GM21381 (cell line): ENCODE measurements around the gene PTPRZ1.

Source experiments
- ATAC-seq: cut with Tn5 transposase; IDR thresholded peaks from one replicate; pipeline ENCODE4 v1.9.1; 2021; ENCODE audit warnings: mild to moderate bottlenecking, moderate library complexity; ENCODE audit not compliant: unreplicated experiment

PTPRZ1 gene

DNA sequence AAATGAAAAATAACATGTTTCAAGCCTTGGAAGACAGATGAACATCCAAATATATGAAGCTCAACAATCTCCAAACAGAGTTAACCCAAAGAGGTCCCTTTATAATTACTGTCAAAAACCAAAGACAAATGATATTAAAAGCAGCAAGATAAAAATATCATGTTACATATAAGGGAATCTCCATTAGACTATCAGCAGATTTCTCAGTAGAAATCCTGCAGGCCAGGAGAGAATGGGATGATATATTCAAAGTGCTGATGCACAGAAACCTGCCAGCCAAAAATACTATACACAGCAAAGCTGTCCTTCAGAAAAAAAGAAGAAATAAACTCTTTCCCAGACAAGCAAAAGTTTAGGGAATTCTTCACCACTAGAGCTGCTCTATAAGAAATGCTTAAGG is 230.1 kb downstream of the PTPRZ1 start:
- no peak for ATAC-seq
